Measurements from ENCODE around the gene KIAA1671. TPM values are rescaled to one million over a fixed set of nuclear protein-coding genes. Genes with fewer than 3 reads are reported as not detected.

The KIAA1671 gene
- total and polyA plus RNA-seq, 9 of the 15 experiments (the other 6 are each of a cell fraction or from before 2014, with no cell fraction given): under 0.01 to 0.11 (median 0.02) TPM; not detected in 5

DNA sequence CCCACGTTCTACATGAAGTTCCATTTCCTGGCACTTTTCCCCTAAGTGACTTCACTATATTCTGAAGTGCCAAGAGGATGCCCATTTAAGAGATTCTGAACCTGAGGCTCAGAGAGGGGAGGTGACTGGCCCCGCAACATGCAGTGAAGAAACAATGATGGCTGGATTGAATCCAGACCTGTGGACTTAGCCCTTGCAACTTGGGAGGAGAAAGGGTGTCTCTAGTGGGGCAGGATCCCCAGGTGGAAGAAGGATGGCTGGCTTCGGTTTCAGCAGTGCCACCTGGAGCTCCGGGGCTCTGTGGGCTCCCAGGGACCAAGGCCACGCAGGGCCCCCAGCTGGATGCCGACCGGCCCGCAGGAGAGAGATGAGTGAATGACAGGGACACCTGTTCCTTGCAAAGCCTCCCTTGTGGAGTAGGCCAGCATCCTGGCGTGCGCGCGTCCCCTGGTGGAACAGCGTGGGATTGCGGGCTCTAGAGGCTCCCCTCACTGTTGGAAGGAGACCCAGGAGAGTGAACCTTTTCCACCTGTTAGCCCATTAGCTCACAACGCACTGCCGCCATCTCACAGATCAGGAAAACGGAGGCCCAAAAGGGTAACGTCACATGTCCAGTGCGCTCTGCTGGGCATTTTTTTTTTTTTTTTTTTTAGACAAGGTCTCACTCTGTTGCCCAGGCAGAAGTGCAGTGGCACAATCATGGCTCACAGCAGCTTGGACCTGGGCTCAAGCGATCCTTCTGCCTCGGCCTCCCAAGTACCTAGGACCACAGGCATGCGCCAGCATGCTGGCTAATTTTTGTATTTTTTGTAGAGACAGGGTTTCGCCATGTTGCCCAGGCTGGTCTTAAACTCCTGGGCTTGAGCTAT, 104.7 kb downstream of the KIAA1671 start (continued):
- TF ChIP-seq, protein P1, sequence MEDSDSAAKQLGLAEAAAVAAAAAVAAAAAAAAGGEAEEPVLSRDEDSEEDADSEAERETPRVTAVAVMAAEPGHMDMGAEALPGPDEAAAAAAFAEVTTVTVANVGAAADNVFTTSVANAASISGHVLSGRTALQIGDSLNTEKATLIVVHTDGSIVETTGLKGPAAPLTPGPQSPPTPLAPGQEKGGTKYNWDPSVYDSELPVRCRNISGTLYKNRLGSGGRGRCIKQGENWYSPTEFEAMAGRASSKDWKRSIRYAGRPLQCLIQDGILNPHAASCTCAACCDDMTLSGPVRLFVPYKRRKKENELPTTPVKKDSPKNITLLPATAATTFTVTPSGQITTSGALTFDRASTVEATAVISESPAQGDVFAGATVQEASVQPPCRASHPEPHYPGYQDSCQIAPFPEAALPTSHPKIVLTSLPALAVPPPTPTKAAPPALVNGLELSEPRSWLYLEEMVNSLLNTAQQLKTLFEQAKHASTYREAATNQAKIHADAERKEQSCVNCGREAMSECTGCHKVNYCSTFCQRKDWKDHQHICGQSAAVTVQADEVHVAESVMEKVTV (CRISPR knock-in tag; IDR thresholded peaks at IDR 0.05): 0 out of 2 replicates have a peak, but pooled peaks have one; percentile 14
- no peak for TF ChIP-seq ERF (CRISPR knock-in tag; IDR thresholded peaks at IDR 0.05)
- TF ChIP-seq, protein P2, sequence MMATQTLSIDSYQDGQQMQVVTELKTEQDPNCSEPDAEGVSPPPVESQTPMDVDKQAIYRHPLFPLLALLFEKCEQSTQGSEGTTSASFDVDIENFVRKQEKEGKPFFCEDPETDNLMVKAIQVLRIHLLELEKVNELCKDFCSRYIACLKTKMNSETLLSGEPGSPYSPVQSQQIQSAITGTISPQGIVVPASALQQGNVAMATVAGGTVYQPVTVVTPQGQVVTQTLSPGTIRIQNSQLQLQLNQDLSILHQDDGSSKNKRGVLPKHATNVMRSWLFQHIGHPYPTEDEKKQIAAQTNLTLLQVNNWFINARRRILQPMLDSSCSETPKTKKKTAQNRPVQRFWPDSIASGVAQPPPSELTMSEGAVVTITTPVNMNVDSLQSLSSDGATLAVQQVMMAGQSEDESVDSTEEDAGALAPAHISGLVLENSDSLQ (IDR thresholded peaks at IDR 0.05): 0 out of 2 replicates have a peak, but pooled peaks have one; percentile 25
- TF ChIP-seq TAL1 (IDR thresholded peaks at IDR 0.05): no peak
- TF ChIP-seq ZNF75A (CRISPR knock-in tag; IDR thresholded peaks at IDR 0.05): no peak
- no peak for TF ChIP-seq JUND (IDR thresholded peaks at IDR 0.05; ENCODE audit: borderline replicate concordance, low read depth, low read length)
- TF ChIP-seq JUND (tag; IDR thresholded peaks at IDR 0.05; ENCODE audit: borderline replicate concordance, low read depth, low read length): no peak
- TF ChIP-seq, protein P3, sequence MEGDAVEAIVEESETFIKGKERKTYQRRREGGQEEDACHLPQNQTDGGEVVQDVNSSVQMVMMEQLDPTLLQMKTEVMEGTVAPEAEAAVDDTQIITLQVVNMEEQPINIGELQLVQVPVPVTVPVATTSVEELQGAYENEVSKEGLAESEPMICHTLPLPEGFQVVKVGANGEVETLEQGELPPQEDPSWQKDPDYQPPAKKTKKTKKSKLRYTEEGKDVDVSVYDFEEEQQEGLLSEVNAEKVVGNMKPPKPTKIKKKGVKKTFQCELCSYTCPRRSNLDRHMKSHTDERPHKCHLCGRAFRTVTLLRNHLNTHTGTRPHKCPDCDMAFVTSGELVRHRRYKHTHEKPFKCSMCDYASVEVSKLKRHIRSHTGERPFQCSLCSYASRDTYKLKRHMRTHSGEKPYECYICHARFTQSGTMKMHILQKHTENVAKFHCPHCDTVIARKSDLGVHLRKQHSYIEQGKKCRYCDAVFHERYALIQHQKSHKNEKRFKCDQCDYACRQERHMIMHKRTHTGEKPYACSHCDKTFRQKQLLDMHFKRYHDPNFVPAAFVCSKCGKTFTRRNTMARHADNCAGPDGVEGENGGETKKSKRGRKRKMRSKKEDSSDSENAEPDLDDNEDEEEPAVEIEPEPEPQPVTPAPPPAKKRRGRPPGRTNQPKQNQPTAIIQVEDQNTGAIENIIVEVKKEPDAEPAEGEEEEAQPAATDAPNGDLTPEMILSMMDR (IDR thresholded peaks at IDR 0.05 in 2 of 3, conservative IDR thresholded peaks at IDR 0.05 in 1 of 3; ENCODE audit: insufficient read depth in 2 of 3, low read depth in 1 of 3, low read length in 3 of 3): peak; percentile 78 to 84 (median 84)
- TF ChIP-seq ZNF766 (CRISPR knock-in tag; conservative IDR thresholded peaks at IDR 0.05): no peak
- no peak for TF ChIP-seq TCF7 (IDR thresholded peaks at IDR 0.05; ENCODE audit: borderline replicate concordance)
- no peak for TF ChIP-seq ETV1 (tag; conservative IDR thresholded peaks at IDR 0.05; ENCODE audit: low read depth)
- TF ChIP-seq BHLHE40 (IDR thresholded peaks at IDR 0.05; ENCODE audit: low read length): no peak
- TF ChIP-seq, protein P4, sequence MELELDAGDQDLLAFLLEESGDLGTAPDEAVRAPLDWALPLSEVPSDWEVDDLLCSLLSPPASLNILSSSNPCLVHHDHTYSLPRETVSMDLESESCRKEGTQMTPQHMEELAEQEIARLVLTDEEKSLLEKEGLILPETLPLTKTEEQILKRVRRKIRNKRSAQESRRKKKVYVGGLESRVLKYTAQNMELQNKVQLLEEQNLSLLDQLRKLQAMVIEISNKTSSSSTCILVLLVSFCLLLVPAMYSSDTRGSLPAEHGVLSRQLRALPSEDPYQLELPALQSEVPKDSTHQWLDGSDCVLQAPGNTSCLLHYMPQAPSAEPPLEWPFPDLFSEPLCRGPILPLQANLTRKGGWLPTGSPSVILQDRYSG (tag; conservative IDR thresholded peaks at IDR 0.05; ENCODE audit: low read depth): no peak
- TF ChIP-seq ATF4 (CRISPR knock-in tag; IDR thresholded peaks at IDR 0.05): no peak
- TF ChIP-seq CGGBP1 (CRISPR knock-in tag; IDR thresholded peaks at IDR 0.05): no peak
- TF ChIP-seq STAG1 (CRISPR knock-in tag; IDR thresholded peaks at IDR 0.05; ENCODE audit: borderline replicate concordance): peak; percentile 38; the same call in 1 of the 2 replicates
- TF ChIP-seq MBD2 (IDR thresholded peaks at IDR 0.05; ENCODE audit: borderline replicate concordance, low read depth): no peak
- no peak for TF ChIP-seq ZNF785 (CRISPR knock-in tag; IDR thresholded peaks at IDR 0.05)
- TF ChIP-seq SMAD2 (IDR thresholded peaks at IDR 0.05; ENCODE audit: low read depth, low read length): no peak
- TF ChIP-seq ZNF140 (CRISPR knock-in tag; IDR thresholded peaks at IDR 0.05): no peak
- TF ChIP-seq HNRNPUL1 (IDR thresholded peaks at IDR 0.05; ENCODE audit: low read length): no peak
